GM18520 (cell line): ENCODE measurements around the gene CEBPG.

Experiments used
- ATAC-seq: cut with Tn5 transposase; IDR thresholded peaks from one replicate; pipeline ENCODE4 v1.9.1; 2021; ENCODE audit not compliant: unreplicated experiment

CEBPG gene

GRCh38 chr19:33394006-33394722 lies 20.7 kb downstream of the CEBPG start:
- ATAC-seq, result no peak

- no peak for ATAC-seq
Observed at GRCh38 chr19:33394723-33395560, 21.4 kb downstream of the CEBPG start.

GRCh38 chr19:33395561-33396550 lies 22.3 kb downstream of the CEBPG start:
- no peak for ATAC-seq

- no peak for ATAC-seq
Observed at GRCh38 chr19:33396701-33397535, 23.4 kb downstream of the CEBPG start.

- ATAC-seq, result no peak
Observed at GRCh38 chr19:33397536-33398360, 24.2 kb downstream of the CEBPG start.

- ATAC-seq, result no peak
Observed at GRCh38 chr19:33398361-33399060, 25.0 kb downstream of the CEBPG start.

GRCh38 chr19:33399081-33399744 lies 25.7 kb downstream of the CEBPG start:
- ATAC-seq, result no peak

GRCh38 chr19:33399745-33400681 lies 26.5 kb downstream of the CEBPG start:
- ATAC-seq, result no peak

GRCh38 chr19:33400856-33401682 lies 27.6 kb downstream of the CEBPG start:
- no peak for ATAC-seq

- ATAC-seq, result no peak
Observed at GRCh38 chr19:33401683-33402420, 28.3 kb downstream of the CEBPG start.

GRCh38 chr19:33402421-33403220 lies 29.1 kb downstream of the CEBPG start:
- ATAC-seq, result no peak

GRCh38 chr19:33403221-33403972 lies 29.9 kb downstream of the CEBPG start:
- ATAC-seq, result no peak

- ATAC-seq, result no peak
Observed at GRCh38 chr19:33403973-33404304, 30.4 kb downstream of the CEBPG start.
